Measurements from ENCODE around the gene NDUFA3.
"Not testable (repeated sequence)": the region's sequence is repeated elsewhere in the genome, so short reads cannot be mapped to it uniquely, and the experiment has no call there.

The NDUFA3 gene

GRCh38 chr19:54102421-54103169 lies at the start of gene NDUFA3:
NDUFA3 (plus strand) TSS chr19:54102855; CDS start chr19:54102879, 24 bp downstream.
- DNase-seq = peak; percentile 96

DNA sequence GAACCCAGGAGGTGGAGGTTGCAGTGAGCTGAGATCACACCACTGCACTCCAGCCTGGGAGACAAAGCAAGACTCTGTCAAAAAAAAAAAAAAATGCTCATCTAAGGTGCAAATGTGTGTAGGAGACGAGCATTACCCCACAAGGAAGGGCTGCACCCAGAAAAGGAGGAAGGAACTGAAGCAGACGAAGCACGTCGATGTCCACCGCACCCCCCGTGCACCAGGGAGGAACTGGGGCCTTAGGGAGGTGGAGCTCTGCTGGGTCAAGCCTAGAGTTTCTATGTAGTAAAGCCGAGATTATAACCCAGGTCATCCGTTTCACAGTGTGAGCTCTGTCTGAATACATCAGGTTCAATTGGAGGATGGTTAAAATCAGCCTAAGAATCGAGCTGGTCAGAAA lies 40.0 kb upstream of the NDUFA3 start:
- peak; percentile 88 to 92 for DNase-seq

- peak; percentile 75 to 77 for DNase-seq
Observed at GRCh38 chr19:54063350-54064116, 39.1 kb upstream of the NDUFA3 start, which contains the start of gene VSTM1. VSTM1 (minus strand) TSS chr19:54063897; CDS start chr19:54063777, 120 bp downstream.

DNA sequence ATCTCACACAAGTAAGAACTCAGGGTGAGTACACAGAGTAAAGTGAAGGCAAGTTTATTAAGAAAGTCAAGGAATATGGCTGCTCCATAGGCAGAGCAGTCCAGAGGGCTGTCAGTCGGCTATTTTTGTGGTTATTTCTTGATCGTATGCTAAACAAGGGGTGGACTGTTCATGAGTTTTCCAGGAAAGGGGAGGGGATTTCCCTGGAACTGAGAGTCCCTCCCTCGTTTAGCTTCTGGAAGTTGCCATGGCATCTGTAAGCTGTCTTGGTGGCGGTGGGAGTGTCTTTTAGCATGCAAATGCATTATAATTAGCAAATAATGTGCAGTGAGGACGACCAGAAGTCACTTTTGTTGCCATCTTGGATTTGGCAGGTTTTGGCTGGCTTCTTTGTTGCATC lies 33.2 kb upstream of the NDUFA3 start:
- DNase-seq = no peak

DNA sequence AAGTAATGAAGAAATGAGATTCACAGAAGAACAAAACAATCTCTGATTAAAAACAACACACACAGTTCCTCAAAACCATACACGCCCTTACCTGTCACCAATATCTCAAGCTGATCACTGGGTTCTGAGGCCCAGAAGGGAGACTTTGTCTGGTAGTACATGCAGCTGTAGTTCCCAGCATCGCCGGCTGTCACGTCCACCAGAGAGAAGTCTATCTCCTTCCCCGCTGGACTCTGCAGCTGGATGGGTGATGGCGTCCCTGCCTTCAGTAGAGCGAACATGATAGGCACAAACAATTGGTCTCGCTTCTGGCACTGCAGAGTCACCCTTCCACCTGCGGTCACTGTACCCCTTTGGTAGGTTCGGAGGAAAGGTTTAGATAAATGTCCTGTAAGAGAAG lies 28.8 kb upstream of the NDUFA3 start:
- no peak for DNase-seq

GRCh38 chr19:54074851-54075250 lies 27.8 kb upstream of the NDUFA3 start:
- DNase-seq = no peak

DNA sequence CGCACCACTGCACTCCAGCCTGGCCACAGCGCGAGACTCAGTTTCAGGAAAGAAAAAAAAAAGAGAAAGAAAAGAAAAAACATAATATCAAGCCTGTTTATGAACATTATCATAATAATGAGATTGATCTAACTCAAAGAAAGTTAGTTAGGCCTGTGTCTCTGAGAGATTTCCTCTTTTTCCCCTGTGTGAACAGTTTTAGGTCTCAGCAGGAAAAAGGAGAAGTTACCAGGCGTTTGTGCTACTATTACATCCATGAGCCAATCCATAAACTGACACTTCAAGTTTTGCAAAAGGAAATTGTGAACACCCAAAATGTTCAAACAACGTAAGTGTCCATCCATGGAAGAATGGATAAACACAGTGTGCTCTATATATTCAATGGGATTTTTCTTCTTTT lies 25.3 kb upstream of the NDUFA3 start:
- peak; percentile 89 to 95 for DNase-seq

- peak; percentile 44 to 51 for DNase-seq
Observed at GRCh38 chr19:54081032-54081431, 21.6 kb upstream of the NDUFA3 start, which contains the start of gene TARM1. TARM1 (minus strand) TSS chr19:54081365; CDS start chr19:54081340, 25 bp downstream.

DNA sequence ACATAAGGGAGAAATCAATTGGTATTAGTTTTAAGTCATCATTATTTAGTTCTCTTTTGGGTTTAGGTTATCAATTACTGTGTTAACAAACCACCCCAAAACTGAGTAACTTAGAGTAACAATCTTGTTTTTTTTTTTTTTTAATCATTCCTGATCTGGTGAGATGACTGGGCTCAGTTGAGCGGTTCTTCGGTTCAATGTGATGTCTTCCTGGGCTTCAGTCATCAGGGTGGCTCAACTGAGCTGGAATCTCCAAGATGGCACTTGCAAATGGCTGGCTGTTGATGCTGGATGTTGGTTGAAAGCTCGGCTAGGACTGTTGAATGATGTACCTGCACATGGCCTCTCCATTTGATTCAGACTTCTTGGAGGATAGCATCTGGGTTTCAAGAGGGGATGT lies 18.2 kb upstream of the NDUFA3 start:
- DNase-seq = no peak

DNA sequence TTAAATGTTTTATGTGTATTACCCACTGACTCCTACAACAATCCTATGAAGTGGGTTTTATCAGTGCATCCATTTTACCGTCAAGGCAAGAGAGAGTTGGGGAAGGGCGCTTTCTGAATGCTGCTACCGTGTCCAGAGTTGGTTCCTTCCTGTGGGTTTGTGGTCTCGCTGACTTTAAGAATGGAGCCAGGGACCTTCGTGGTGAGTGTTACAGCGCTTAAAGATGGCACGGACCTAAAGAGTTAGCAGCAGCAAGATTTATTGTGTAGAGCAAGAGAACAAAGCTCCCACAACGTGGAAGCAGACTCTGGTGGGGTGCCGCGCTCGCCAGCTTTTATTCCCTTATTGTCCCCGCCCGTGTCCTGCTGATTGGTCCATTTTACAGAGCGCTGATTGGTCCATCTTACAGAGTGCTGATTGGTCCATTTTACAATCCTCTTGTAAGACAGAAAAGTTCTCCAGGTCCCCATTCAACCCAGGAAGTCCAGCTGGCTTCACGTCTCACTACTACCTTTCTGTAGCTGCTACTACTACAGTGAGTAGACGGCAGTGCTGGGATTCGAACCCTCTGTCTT lies 8.1 kb upstream of the NDUFA3 start:
- DNase-seq = peak; percentile 21 to 39

- DNase-seq = no peak
Observed at GRCh38 chr19:54095136-54095858, 7.4 kb upstream of the NDUFA3 start.

DNA sequence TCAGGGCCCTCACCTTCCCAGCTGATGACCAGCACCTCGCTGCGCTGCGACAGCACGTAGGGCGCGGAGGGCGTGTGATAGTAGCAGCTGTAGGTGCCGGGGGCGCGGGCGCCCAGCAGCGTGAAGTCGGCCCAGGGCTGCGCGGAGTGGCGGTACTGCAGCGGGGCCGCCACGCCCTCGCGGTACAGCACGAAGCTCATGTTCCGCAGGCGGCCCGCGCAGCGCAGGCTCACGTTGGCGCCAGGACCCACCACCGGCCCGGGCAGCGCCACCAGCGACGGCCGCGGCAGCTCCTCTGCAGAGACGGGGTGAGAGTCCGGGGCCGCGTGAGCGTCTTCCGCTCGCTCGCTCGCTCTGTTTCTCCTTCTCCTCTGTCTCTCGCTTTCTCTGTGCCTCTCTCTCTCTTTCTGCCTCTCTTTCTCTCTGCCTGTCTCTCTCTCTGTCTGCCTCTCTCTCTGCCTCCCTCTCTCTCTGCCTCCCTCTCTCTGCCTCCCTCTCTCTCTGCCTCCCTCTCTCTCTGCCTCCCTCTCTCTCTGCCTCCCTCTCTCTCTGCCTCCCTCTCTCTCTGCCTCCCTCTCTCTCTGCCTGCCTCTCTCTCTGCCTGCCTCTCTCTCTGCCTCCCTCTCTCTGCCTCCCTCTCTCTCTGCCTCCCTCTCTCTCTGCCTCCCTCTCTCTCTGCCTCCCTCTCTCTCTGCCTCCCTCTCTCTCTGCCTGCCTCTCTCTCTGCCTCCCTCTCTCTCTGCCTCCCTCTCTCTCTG lies 6.6 kb upstream of the NDUFA3 start:
- DNase-seq = not testable (repeated sequence)

- DNase-seq = peak; percentile 42 to 65
Observed at GRCh38 chr19:54096617-54097106, 6.0 kb upstream of the NDUFA3 start.

- no peak for DNase-seq
Observed at GRCh38 chr19:54099190-54099902, 3.3 kb upstream of the NDUFA3 start.

DNA sequence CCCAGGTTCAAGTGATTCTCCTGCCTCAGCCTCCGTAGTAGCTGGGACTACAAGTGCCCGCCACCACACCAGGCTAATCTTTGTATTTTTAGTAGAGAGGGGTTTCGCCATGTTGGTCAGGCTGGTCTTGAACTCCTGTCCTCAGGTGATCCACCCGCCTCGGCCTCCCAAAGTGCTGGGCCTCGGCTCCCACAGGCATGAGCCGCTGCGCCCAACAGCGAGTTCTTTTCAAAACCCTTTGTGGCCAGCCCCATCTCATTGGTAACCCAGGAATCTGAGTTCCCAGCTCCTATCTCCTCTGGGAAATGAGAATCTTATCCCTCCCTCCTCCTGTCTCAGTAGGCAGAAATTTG lies 2.8 kb upstream of the NDUFA3 start:
- DNase-seq = not testable (repeated sequence)

DNA sequence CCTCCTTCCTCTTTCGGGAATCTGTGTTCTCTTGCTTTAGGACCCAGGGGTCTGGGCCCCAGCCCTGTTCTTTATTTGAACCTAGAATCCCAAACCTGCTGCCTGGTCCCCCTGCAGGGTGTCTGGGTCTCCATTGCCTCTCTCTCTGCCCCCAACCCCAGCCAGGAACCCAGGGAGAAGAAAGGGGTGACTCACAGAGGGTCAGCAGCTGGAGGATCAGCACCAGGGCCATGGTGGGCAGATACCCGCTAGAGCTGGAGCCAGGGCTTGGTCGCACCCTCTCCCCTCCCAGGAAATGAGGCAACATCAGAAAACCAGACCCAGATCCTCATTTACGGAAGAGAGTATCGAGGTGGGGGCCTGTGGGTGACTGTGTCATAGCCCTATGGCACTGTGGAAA lies 2.1 kb upstream of the NDUFA3 start, which contains the start of gene OSCAR:
OSCAR (minus strand) TSS at position 243 of the 400 bp plus-strand sequence; CDS start at position 232, 11 bp downstream.
- DNase-seq = peak; percentile 82 to 84

DNA sequence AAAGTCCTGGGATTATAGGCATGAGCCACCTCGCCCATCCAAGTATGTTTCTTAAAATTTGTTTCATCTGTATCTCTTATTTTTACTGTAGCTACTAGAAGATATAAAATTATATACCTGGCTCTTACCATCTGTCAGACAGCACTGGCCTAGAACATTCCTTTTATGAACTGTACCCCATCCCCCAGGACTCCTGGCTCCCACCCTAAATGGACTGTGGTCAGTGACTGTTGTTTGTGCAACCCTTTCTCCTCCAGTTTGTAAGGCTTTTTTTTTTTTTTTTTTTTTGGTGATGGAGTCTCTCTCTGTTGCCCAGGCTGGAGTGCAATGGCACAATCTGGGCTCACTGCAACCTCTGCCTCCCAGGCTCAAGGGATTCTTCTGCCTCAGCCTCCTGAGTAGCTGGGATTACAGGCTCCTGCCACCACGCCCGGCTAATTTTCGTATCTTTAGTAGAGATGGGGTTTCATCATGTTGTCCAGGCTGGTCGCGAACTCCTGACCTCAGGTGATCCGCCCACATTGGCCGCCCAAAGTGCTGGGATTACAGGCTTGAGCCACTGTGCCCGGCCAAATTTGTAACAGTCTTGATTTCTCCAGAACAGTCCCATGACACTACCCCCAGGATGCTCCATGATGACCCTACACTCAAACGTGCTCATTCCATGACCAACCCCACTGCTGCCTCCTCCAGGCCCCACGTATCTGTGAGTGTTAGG lies 2.5 kb downstream of the NDUFA3 start:
- DNase-seq = no peak

DNA sequence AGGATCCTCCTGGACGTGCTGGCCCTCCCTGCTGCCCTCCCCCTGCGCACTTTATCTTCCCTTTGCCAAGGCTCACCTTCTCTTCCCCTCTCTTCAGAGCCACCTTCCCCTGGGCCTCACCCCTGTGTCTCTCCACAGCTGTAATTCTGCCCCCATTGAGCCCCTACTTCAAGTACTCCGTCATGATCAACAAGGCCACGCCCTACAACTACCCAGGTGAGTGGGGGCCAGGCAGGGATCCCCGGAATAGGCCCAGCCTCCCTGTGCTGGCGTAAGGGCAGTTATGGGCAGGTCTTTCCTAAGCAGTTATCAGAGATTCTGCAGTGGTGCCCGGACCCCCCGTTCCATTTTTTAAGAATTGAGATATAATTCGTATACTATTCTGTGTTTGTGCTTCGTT lies 3.1 kb downstream of the NDUFA3 start:
- DNase-seq = no peak

DNA sequence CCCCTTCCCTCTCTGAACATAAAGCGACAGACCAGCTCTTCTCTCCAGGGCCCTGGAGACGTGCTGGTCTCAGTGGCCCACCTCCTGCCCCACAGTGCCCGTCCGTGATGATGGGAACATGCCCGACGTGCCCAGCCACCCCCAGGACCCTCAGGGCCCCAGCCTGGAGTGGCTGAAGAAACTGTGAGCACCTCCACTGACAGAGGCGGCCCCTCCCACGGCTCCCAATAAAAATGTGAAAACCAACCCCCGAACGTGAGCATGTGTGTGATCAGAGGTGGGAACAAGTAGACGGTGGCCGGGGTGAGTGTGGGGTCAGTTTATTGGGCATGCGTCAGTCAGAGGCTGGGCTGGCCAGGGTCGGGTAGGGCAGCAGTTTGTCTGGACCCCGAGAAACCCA lies 4.1 kb downstream of the NDUFA3 start:
- DNase-seq = no peak

DNA sequence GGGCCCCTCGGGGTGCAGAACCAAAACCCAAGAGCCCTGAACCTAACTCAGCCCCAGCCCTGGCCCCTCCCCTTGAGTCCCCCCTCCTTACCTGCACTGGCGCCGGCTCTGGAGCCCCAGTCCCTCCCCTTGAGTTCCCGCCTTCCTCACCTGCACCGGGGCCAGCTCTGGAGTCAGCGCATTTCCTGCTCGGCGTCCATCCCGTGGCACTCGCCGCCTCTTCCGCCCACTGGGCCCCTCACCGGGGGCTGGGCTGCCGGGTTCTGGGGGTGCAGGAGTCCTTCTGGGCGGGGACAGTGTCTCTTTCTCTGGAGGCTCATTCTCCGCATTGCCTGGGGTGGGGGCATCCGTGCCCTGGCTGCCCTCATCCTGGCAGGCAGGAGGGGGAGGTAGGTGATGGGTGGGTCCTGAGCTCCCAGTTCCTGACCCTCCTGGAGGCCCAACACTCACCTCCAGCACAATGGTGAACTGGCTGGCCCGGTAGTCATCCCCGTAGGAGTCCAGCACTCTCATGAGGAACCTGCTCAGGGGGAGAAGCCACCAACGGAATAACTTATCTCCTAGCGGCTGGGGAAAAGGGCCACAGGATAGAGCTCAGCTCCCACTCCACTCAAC lies 5.3 kb downstream of the NDUFA3 start:
- no peak for DNase-seq
